ENCODE data around the gene DNAH12.

- TF ChIP-seq CTCF (IDR thresholded peaks at IDR 0.05; ENCODE audit: low read depth, low read length, missing input control) = no peak
- TF ChIP-seq REST (IDR thresholded peaks at IDR 0.05) = no peak
- TF ChIP-seq RAD21 (IDR thresholded peaks at IDR 0.05) = no peak
- TF ChIP-seq TAF1 (conservative IDR thresholded peaks at IDR 0.05) = no peak
- TF ChIP-seq SP1 (IDR thresholded peaks at IDR 0.05) = no peak
- no peak for TF ChIP-seq ATF3 (IDR thresholded peaks at IDR 0.05)
- TF ChIP-seq YY1 (IDR thresholded peaks at IDR 0.05) = no peak
- no peak for TF ChIP-seq EGR1 (IDR thresholded peaks at IDR 0.05; ENCODE audit: low read depth in 2 of 2)
- TF ChIP-seq RXRA (IDR thresholded peaks at IDR 0.05) = no peak
- no peak for TF ChIP-seq MAX (IDR thresholded peaks at IDR 0.05)
- TF ChIP-seq HNF4A (conservative IDR thresholded peaks at IDR 0.05) = no peak
- no peak for TF ChIP-seq JUND (IDR thresholded peaks at IDR 0.05)
Observed at GRCh38 chr3:57575966-57576626, 32.0 kb upstream of the DNAH12 start.
